Liver (tissue), 9 donors: ENCODE results near the gene RACGAP1. TPM values are rescaled to one million over a fixed set of nuclear protein-coding genes. Genes with fewer than 3 reads are reported as not detected.

Experiments used
- DNase-seq: peaks from one replicate; pipeline ENCODE4 v3.0.0-alpha.2; 2017; ENCODE audit warnings: low spot score
- H3K27ac ChIP-seq, 2 donors: one replicate each; pipeline ENCODE4 v1.7.0; 2013; ENCODE audit warnings: inconsistent platforms in 2 of 2, low read length in 2 of 2, control low read depth in 1 of 2, low read depth in 1 of 2, mild to moderate bottlenecking in 1 of 2
- H3K27me3 ChIP-seq, 4 donors: one replicate each; pipeline versions ENCODE4 v1.6.1 to v1.7.0; 2013; ENCODE audit warnings: low read length in 3 of 4, inconsistent platforms in 1 of 4, mild to moderate bottlenecking in 1 of 4, moderate library complexity in 1 of 4; ENCODE audit not compliant: control insufficient read depth in 4 of 4, insufficient read depth in 4 of 4
- H3K36me3 ChIP-seq, 4 donors: one replicate each; pipeline versions ENCODE4 v1.6.1 to v1.7.0; 2013; ENCODE audit warnings: low read length in 3 of 4, mild to moderate bottlenecking in 3 of 4, low read depth in 1 of 4, moderate library complexity in 1 of 4; ENCODE audit not compliant: control insufficient read depth in 4 of 4, insufficient read depth in 3 of 4
- H3K4me1 ChIP-seq, 4 donors: one replicate each; pipeline versions ENCODE4 v1.6.1 to v1.7.0; 2013; ENCODE audit warnings: low read length in 3 of 4, mild to moderate bottlenecking in 3 of 4, moderate library complexity in 1 of 4; ENCODE audit not compliant: control insufficient read depth in 4 of 4, insufficient read depth in 4 of 4
- H3K4me3 ChIP-seq, 3 donors: one replicate each; pipeline versions ENCODE4 v1.6.1 to v1.7.0; 2013; ENCODE audit warnings: low read length in 3 of 3, control low read depth in 1 of 3, low read depth in 1 of 3, mild to moderate bottlenecking in 1 of 3
- H3K9ac ChIP-seq, 2 donors: one replicate each; pipeline ENCODE4 v1.7.0; 2013; ENCODE audit warnings: low read length in 2 of 2, mild to moderate bottlenecking in 2 of 2, moderate library complexity in 2 of 2, control low read depth in 1 of 2, low read depth in 1 of 2
- H3K9me3 ChIP-seq, 4 donors: one replicate each; pipeline versions ENCODE4 v1.6.1 to v1.7.0; 2013; ENCODE audit warnings: low read length in 3 of 4; ENCODE audit not compliant: control insufficient read depth in 4 of 4
- ATF3 ChIP-seq: IDR thresholded peaks from 2 replicates; pipeline ENCODE4 v1.6.1; 2016; ENCODE audit warnings: antibody characterized with exemption
- CTCF ChIP-seq: fragments of 150-350 bp; IDR thresholded peaks from 2 replicates; pipeline ENCODE4 v1.5.1; 2017; ENCODE audit warnings: improper control_type of control experiment, low read depth, low read length; ENCODE audit not compliant: missing input control
- EGR1 ChIP-seq, 2 donors: IDR thresholded peaks; 2 replicates each; pipeline ENCODE4 v1.6.1; 2016 to 2018; ENCODE audit warnings: antibody characterized with exemption in 2 of 2, low read depth in 2 of 2
- FOXA1 ChIP-seq: IDR thresholded peaks from 2 replicates; pipeline ENCODE4 v1.6.1; 2016; ENCODE audit warnings: antibody characterized with exemption
- FOXA2 ChIP-seq: IDR thresholded peaks from 2 replicates; pipeline ENCODE4 v1.6.1; 2016; ENCODE audit warnings: antibody characterized with exemption
- GABPA ChIP-seq, 2 donors: IDR thresholded peaks in 1 of 2; conservative IDR thresholded peaks in 1 of 2; 2 replicates each; pipeline ENCODE4 v1.6.1; 2016; ENCODE audit warnings: antibody characterized with exemption in 2 of 2, mild to moderate bottlenecking in 1 of 2, moderate library complexity in 1 of 2
- HNF4A ChIP-seq, 2 donors: conservative IDR thresholded peaks; 2 replicates each; pipeline ENCODE4 v1.6.1; 2016; ENCODE audit warnings: antibody characterized with exemption in 2 of 2, mild to moderate bottlenecking in 2 of 2
- HNF4G ChIP-seq: IDR thresholded peaks from 2 replicates; pipeline ENCODE4 v1.6.1; 2016; ENCODE audit warnings: antibody characterized with exemption
- JUND ChIP-seq, 2 donors: IDR thresholded peaks; 2 replicates each; pipeline ENCODE4 v1.6.1; 2016; ENCODE audit warnings: antibody characterized with exemption in 2 of 2
- MAX ChIP-seq: IDR thresholded peaks from 2 replicates; pipeline ENCODE4 v1.6.1; 2016; ENCODE audit warnings: antibody characterized with exemption
- NR2F2 ChIP-seq: IDR thresholded peaks from 2 replicates; pipeline ENCODE4 v1.6.1; 2016; ENCODE audit warnings: antibody characterized with exemption
- RAD21 ChIP-seq, 2 donors: IDR thresholded peaks; 2 replicates each; pipeline ENCODE4 v1.6.1; 2016; ENCODE audit warnings: antibody characterized with exemption in 2 of 2, mild to moderate bottlenecking in 2 of 2
- REST ChIP-seq: IDR thresholded peaks from 2 replicates; pipeline ENCODE4 v1.6.1; 2016; ENCODE audit warnings: antibody characterized with exemption, mild to moderate bottlenecking
- RXRA ChIP-seq, 2 donors: IDR thresholded peaks; 2 replicates each; pipeline ENCODE4 v1.6.1; 2017 to 2018; ENCODE audit warnings: antibody characterized with exemption in 2 of 2, mild to moderate bottlenecking in 1 of 2
- SP1 ChIP-seq: IDR thresholded peaks from 2 replicates; pipeline ENCODE4 v1.6.1; 2018; ENCODE audit warnings: antibody characterized with exemption, mild to moderate bottlenecking
- TAF1 ChIP-seq: conservative IDR thresholded peaks from 2 replicates; pipeline ENCODE4 v1.6.1; 2016; ENCODE audit warnings: antibody characterized with exemption, mild to moderate bottlenecking
- YY1 ChIP-seq: IDR thresholded peaks from 2 replicates; pipeline ENCODE4 v1.6.1; 2016; ENCODE audit warnings: antibody characterized with exemption, mild to moderate bottlenecking
- ZBTB33 ChIP-seq: IDR thresholded peaks from 2 replicates; pipeline ENCODE4 v1.6.1; 2016; ENCODE audit warnings: antibody characterized with exemption
- WGBS: extraction: QIAGEN DNeasy Blood & Tissue Kit; methylation state at CpG from one replicate; pipeline ENCODE4 v1.1.7; 2013; 5-methylcytosine and 5-hydroxymethylcytosine counted together
- polyA plus RNA-seq, 2 donors: library from polyadenylated mRNA; stranded (reverse) in 1 of 2; unstranded in 1 of 2; fragments of 200-250 nt in 1 of 2; fragments of >200 nt in 1 of 2; fragmentation: Nextera tagmentation in 1 of 2; extraction: Ambion mirVana in 1 of 2; gene quantifications; one replicate each; pipeline versions ENCODE4 v1.2.1 to v1.2.3, GENCODE V29; 2013 to 2015
- total RNA-seq, 2 donors: library from RNA; depleted of rRNA; stranded (reverse); fragments of >200 nt; gene quantifications; one replicate each; pipeline ENCODE4 v1.2.3, GENCODE V29; 2014
- donor health status: healthy.
- donor health status: healthy.
- donor health status: healthy.
- donor health status: healthy.
- donor health status: healthy.

RACGAP1 gene
- total and polyA plus RNA-seq, 4 donors: 1.0 to 38.3 (median 2.9) TPM

GRCh38 chr12:49969027-49969426 is 56.3 kb downstream of the RACGAP1 start:
- H3K4me3 ChIP-seq: no peak overlapping the region
- no peak overlapping the region for H3K9ac ChIP-seq
- H3K36me3 ChIP-seq: no peaks in the 10 kb centered on the region
- H3K27me3 ChIP-seq: no peaks in the 10 kb centered on the region
- no peaks in the 10 kb centered on the region for H3K9me3 ChIP-seq
- DNase-seq: no peak
- TF ChIP-seq HNF4A (conservative IDR thresholded peaks at IDR 0.05) (no peak), CTCF (no peak), ZBTB33 (no peak)
- H3K27ac ChIP-seq: no peak overlapping the region
- H3K4me1 ChIP-seq: peaks cover 7 to 39% (median 23%) of the 10 kb centered on the region in 4 donors
- 91% methylated on average over 5 of the region's 5 CpGs for WGBS

- H3K4me1 ChIP-seq: peaks cover 7 to 40% (median 25%) of the 10 kb centered on the region in 4 donors
- DNase-seq: no peak
- H3K9me3 ChIP-seq: no peaks in the 10 kb centered on the region
- no peak overlapping the region for H3K9ac ChIP-seq
- no peaks in the 10 kb centered on the region for H3K27me3 ChIP-seq
- peak; percentile 74 to 79 for TF ChIP-seq HNF4A (conservative IDR thresholded peaks at IDR 0.05)
- no peak for TF ChIP-seq JUND (IDR thresholded peaks at IDR 0.05)
- TF ChIP-seq RAD21 (IDR thresholded peaks at IDR 0.05): peak in 1 of 2 donors; percentile 20
- no peak for TF ChIP-seq ZBTB33
- no peak for TF ChIP-seq NR2F2
- TF ChIP-seq TAF1: no peak
- TF ChIP-seq GABPA (IDR thresholded peaks at IDR 0.05 in 1 of 2, conservative IDR thresholded peaks at IDR 0.05 in 1 of 2): no peak
- TF ChIP-seq FOXA2: no peak
- TF ChIP-seq ATF3: no peak
- no peak for TF ChIP-seq EGR1 (IDR thresholded peaks at IDR 0.05; ENCODE audit: low read depth in 2 of 2)
- TF ChIP-seq SP1: peak; percentile 45
- peak; percentile 77 to 82 for TF ChIP-seq RXRA (IDR thresholded peaks at IDR 0.05)
- no peak for TF ChIP-seq REST
- TF ChIP-seq FOXA1: no peak
- no peak for TF ChIP-seq CTCF
- peak; percentile 55 for TF ChIP-seq YY1
- TF ChIP-seq HNF4G: no peak
- no peak for TF ChIP-seq MAX
- H3K27ac ChIP-seq: no peak overlapping the region
- H3K4me3 ChIP-seq: no peak overlapping the region
- WGBS: 58% methylated on average over 6 of the region's 6 CpGs
- H3K36me3 ChIP-seq: no peaks in the 10 kb centered on the region
Observed at GRCh38 chr12:49968471-49968870, 56.8 kb downstream of the RACGAP1 start.
